Osteoblast (primary cell): ENCODE results near the gene LIN28A. TPM values are rescaled to one million over a fixed set of nuclear protein-coding genes. Genes with fewer than 3 reads are reported as not detected.

Experiments
- DNase-seq: peaks from one replicate; pipeline ENCODE4 v3.0.0; 2011; ENCODE audit warnings: low spot score, mixed read lengths; ENCODE audit not compliant: insufficient read length; ENCODE audit errors: missing footprints
- H2AFZ ChIP-seq: 2 replicates; pipeline ENCODE4 v1.6.0; 2011; ENCODE audit warnings: mild to moderate bottlenecking, low read length
- H3K27ac ChIP-seq: 2 replicates; pipeline ENCODE4 v1.5.1; 2011; ENCODE audit warnings: mild to moderate bottlenecking, low read depth, low read length, moderate library complexity
- H3K27me3 ChIP-seq: 2 replicates; pipeline ENCODE4 v1.6.0; 2012; ENCODE audit warnings: mild to moderate bottlenecking, control low read depth, inconsistent platforms, low read length, moderate library complexity; ENCODE audit not compliant: insufficient read depth
- H3K36me3 ChIP-seq: 2 replicates; pipeline ENCODE4 v1.5.1; 2011; ENCODE audit warnings: mild to moderate bottlenecking, low read length, control low read depth, moderate library complexity; ENCODE audit not compliant: insufficient read depth
- H3K4me1 ChIP-seq: 2 replicates; pipeline ENCODE4 v1.5.1; 2011; ENCODE audit warnings: mild to moderate bottlenecking, low read length, control low read depth, moderate library complexity; ENCODE audit not compliant: insufficient read depth
- H3K4me2 ChIP-seq: 2 replicates; pipeline ENCODE4 v1.6.0; 2011; ENCODE audit warnings: mild to moderate bottlenecking, low read length; ENCODE audit not compliant: insufficient read depth
- H3K4me3 ChIP-seq: fragments of 200-600 bp; sonication (generic); 3 replicates; pipeline ENCODE4 v1.5.1; 2012; ENCODE audit warnings: mild to moderate bottlenecking, low read length, inconsistent platforms; ENCODE audit not compliant: insufficient read depth
- H3K79me2 ChIP-seq: 2 replicates; pipeline ENCODE4 v1.6.0; 2012; ENCODE audit warnings: mild to moderate bottlenecking, low read length, control low read depth, inconsistent platforms; ENCODE audit not compliant: insufficient read depth
- H3K9me3 ChIP-seq: 2 replicates; pipeline ENCODE4 v1.5.1; 2011; ENCODE audit warnings: low read depth, low read length, control low read depth
- H4K20me1 ChIP-seq: 2 replicates; pipeline ENCODE4 v1.6.0; 2012; ENCODE audit warnings: mild to moderate bottlenecking, low read length, control low read depth; ENCODE audit not compliant: insufficient read depth
- total RNA-seq: library from RNA; depleted of rRNA; stranded (reverse); fragments of >200 nt; gene quantifications from 2 replicates; pipeline ENCODE4 v1.2.3, GENCODE V29; 2012
- TF ChIP-seq, protein P1 (sequence below): IDR thresholded peaks from 2 replicates; pipeline ENCODE4 v1.5.1; 2011; ENCODE audit warnings: mild to moderate bottlenecking, low read depth, low read length, moderate library complexity; ENCODE audit errors: extremely low read depth

Gene LIN28A
- total RNA-seq, 1 donor, result not detected

DNA sequence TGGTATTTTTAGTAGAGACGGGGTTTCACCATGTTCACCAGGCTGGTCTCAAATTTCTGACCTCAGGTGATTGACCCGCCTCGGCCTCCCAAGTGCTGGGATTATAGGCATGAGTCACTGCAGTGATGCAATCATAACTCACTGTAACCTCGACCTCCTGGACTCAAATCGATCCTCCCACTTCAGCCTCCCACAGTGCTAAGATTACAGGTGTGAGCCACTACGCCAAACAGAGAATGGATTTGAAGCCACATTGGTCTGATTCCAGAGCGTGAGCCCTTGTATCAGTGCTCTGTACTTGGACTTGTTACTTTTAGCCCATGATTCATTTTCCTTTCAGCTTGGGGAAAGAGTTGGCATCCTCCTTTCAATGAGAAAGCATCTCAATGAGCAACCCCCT is 23.2 kb upstream of the LIN28A start:
- Histone ChIP-seq H3K4me3 (no peak overlapping the region), H3K79me2 (no peaks in the 10 kb centered on the region), H3K4me1 (peaks cover 20% of the 10 kb centered on the region), H4K20me1 (no peaks in the 10 kb centered on the region), H2AFZ (no peak overlapping the region), H3K27me3 (no peaks in the 10 kb centered on the region), H3K4me2 (no peak overlapping the region), H3K9me3 (no peaks in the 10 kb centered on the region), H3K36me3 (no peaks in the 10 kb centered on the region), H3K27ac (no peak overlapping the region)
- TF ChIP-seq, protein P1, sequence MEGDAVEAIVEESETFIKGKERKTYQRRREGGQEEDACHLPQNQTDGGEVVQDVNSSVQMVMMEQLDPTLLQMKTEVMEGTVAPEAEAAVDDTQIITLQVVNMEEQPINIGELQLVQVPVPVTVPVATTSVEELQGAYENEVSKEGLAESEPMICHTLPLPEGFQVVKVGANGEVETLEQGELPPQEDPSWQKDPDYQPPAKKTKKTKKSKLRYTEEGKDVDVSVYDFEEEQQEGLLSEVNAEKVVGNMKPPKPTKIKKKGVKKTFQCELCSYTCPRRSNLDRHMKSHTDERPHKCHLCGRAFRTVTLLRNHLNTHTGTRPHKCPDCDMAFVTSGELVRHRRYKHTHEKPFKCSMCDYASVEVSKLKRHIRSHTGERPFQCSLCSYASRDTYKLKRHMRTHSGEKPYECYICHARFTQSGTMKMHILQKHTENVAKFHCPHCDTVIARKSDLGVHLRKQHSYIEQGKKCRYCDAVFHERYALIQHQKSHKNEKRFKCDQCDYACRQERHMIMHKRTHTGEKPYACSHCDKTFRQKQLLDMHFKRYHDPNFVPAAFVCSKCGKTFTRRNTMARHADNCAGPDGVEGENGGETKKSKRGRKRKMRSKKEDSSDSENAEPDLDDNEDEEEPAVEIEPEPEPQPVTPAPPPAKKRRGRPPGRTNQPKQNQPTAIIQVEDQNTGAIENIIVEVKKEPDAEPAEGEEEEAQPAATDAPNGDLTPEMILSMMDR, result no peak
- DNase-seq, result no peak

DNA sequence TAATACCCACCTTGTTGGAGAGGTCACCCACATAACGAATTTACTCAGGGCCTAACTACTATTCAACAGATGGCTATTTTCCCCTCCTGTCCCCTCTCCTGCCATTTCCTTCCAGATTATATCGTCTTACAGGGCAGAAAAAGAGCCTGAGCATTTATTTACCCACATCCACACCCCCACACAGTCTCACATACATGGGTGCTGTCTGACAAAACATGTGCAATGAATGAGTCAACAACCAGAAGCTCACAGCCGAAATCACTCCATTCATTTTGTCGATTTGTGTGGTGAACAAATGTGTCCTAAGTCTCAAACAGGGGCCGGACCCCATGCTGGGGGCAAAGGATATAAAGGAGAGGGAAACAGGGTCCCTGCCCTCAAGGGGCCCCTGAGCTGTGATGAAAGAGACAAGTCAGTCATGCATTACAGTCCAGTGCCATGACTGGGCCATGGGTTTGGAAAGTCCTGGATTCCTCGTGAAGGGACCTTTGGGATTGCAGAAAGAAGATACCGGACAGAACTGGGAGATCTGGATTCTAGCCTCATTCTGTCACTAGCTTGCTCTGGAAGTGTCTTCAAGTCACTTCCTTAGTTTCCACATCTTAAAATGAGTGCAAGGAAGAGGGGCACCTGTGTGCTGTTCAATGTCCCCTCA is 21.7 kb upstream of the LIN28A start:
- Histone ChIP-seq H3K4me1 (peaks cover 20% of the 10 kb centered on the region), H3K79me2 (no peaks in the 10 kb centered on the region), H3K27me3 (no peaks in the 10 kb centered on the region), H2AFZ (no peak overlapping the region), H4K20me1 (no peaks in the 10 kb centered on the region), H3K36me3 (no peaks in the 10 kb centered on the region), H3K4me3 (no peak overlapping the region), H3K9me3 (no peaks in the 10 kb centered on the region), H3K4me2 (no peak overlapping the region), H3K27ac (no peak overlapping the region)
- TF ChIP-seq, protein P1, result no peak
- no peak for DNase-seq

DNA sequence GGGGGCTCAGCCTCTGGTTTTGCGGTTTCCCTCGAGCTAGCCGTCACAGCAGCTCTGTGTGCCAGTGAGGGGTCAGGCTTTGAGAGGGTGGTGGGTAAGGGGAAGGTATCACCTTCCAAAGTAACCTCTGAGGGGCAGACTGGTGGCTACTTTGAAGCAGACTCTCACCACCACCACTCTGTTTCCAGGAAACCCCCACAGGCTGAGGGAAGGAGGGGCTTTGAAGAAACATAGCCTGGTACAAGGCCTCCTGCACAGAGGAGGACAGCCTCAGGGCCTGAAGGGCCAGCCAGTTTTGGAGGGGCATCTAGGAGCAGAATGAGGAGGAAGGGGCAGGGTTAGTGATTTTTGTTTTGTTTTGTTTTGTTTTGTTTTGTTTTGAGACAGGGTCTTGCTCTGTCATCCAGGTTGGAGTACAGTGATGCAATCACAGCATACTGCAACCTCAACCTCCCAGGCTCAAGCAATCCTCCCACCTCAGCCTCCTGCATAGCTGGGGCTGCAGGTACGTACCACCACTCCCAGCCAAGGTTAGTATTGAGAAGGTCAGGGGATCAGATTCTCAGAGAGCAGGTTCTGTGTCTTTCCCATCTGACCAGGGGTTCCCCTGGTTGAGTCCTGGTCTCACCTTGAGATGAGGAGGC is 20.9 kb upstream of the LIN28A start:
- Histone ChIP-seq H3K36me3 (no peaks in the 10 kb centered on the region), H4K20me1 (no peaks in the 10 kb centered on the region), H3K79me2 (no peaks in the 10 kb centered on the region), H3K4me3 (no peak overlapping the region), H3K27me3 (no peaks in the 10 kb centered on the region), H3K9me3 (no peaks in the 10 kb centered on the region), H3K4me2 (no peak overlapping the region), H3K27ac (no peak overlapping the region), H3K4me1 (peaks cover 20% of the 10 kb centered on the region), H2AFZ (no peak overlapping the region)
- TF ChIP-seq, protein P1, result no peak
- DNase-seq, result peak; percentile 32

DNA sequence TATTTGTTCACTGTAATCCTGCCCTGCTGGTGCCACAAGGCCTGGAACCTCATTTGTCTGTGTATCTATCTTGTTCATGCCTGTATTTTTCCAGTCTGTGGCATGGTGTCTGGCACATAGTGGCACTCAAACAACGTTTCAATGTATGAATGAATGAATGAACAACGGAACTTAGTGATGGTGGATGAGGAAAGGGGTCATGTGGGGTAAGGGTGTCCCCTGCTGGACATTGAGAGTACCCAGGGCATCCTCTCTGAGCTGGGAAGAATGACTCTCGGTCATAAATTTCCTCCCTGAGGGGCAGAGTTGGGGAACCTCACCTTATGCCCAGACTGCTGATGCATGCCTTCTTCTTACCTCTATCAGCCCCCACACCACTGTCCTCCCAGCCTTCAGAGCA is 19.2 kb upstream of the LIN28A start:
- H4K20me1 ChIP-seq, result no peaks in the 10 kb centered on the region
- peak; percentile 90 for DNase-seq
- H3K36me3 ChIP-seq, result no peaks in the 10 kb centered on the region
- TF ChIP-seq, protein P1, result peak; percentile 91
- H3K9me3 ChIP-seq, result no peaks in the 10 kb centered on the region
- H3K27ac ChIP-seq, result no peak overlapping the region
- H3K4me1 ChIP-seq, result peaks cover 11% of the 10 kb centered on the region
- no peaks in the 10 kb centered on the region for H3K79me2 ChIP-seq
- no peak overlapping the region for H2AFZ ChIP-seq
- H3K27me3 ChIP-seq, result no peaks in the 10 kb centered on the region
- H3K4me3 ChIP-seq, result no peak overlapping the region
- H3K4me2 ChIP-seq, result no peak overlapping the region
